Measurements from ENCODE around the gene PP2D1. TPM values are rescaled to one million over a fixed set of nuclear protein-coding genes. Genes with fewer than 3 reads are reported as not detected.

PP2D1 gene
- total and polyA plus RNA-seq, 9 of the 15 experiments (the other 6 are each of a cell fraction or from before 2014, with no cell fraction given) = 0.07 to 0.10 TPM; not detected in 7

DNA sequence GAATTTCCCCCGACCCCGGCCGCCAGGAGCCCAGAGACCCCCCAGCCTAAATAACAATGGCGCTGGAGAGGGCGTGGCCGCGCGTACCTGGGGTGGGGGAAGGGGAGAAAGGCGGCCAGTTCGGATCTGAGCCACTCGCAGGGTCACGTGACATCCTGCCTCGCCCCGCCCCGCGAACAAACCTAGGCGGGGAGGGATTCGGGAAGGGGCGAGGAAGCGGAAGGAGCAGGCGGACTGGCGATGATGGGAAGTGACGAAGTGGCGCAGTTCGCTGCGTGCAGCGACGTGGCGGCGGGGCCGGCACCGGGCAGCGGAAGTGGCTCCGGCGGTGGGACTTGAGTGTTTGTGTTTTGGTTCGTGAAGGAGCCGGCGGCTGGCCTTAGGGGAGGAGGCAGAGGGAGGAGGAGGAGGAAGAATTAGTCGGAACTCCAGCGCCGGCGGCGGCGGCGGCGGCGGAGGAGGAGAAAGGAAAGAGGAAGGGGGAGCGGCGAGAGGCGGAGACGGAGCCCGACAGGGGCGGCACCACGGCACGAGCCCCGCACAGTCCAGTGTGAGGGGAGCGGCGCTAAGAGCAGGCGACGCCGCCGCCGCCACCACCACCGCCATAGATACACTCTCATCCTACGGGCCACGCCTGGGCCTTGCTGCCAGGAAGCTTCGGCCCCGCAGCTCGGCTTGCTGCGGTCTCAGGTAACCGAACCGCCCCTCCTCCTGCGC is 65.1 kb downstream of the PP2D1 start, which contains the start of gene RAB5A (continued):
- TF ChIP-seq, protein P1, sequence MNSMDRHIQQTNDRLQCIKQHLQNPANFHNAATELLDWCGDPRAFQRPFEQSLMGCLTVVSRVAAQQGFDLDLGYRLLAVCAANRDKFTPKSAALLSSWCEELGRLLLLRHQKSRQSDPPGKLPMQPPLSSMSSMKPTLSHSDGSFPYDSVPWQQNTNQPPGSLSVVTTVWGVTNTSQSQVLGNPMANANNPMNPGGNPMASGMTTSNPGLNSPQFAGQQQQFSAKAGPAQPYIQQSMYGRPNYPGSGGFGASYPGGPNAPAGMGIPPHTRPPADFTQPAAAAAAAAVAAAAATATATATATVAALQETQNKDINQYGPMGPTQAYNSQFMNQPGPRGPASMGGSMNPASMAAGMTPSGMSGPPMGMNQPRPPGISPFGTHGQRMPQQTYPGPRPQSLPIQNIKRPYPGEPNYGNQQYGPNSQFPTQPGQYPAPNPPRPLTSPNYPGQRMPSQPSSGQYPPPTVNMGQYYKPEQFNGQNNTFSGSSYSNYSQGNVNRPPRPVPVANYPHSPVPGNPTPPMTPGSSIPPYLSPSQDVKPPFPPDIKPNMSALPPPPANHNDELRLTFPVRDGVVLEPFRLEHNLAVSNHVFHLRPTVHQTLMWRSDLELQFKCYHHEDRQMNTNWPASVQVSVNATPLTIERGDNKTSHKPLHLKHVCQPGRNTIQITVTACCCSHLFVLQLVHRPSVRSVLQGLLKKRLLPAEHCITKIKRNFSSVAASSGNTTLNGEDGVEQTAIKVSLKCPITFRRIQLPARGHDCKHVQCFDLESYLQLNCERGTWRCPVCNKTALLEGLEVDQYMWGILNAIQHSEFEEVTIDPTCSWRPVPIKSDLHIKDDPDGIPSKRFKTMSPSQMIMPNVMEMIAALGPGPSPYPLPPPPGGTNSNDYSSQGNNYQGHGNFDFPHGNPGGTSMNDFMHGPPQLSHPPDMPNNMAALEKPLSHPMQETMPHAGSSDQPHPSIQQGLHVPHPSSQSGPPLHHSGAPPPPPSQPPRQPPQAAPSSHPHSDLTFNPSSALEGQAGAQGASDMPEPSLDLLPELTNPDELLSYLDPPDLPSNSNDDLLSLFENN (IDR thresholded peaks at IDR 0.05; ENCODE audit: low read depth in 2 of 2, low read length in 2 of 2) = peak in 1 of 2 experiments; percentile 11; a peak in 1 of 4 replicates
- TF ChIP-seq TAF9B (IDR thresholded peaks at IDR 0.05; ENCODE audit: partially characterized antibody) (peak; percentile 90), ZC3H8 (IDR thresholded peaks at IDR 0.05) (no peak), RBFOX2 (IDR thresholded peaks at IDR 0.05; ENCODE audit: low read depth, low read length) (peak; percentile 96), ZNF224 (CRISPR knock-in tag; IDR thresholded peaks at IDR 0.05) (no peak), ZNF253 (CRISPR knock-in tag; conservative IDR thresholded peaks at IDR 0.05) (no peak), POLR2AphosphoS5 (IDR thresholded peaks at IDR 0.05; ENCODE audit: control insufficient read depth, insufficient read depth, low read depth, low read length) (peak; percentile 94), FOS (IDR thresholded peaks at IDR 0.05; ENCODE audit: extremely low read depth, insufficient read length) (no peak), TBP (optimal IDR thresholded peaks at IDR 0.05; ENCODE audit: low read depth, low read length) (peak; percentile 85), ZNF75A (CRISPR knock-in tag; IDR thresholded peaks at IDR 0.05) (no peak), KAT7 (CRISPR knock-in tag; IDR thresholded peaks at IDR 0.05; ENCODE audit: borderline replicate concordance) (no peak), TAL1 (IDR thresholded peaks at IDR 0.05) (peak; percentile 20), NFE2 (IDR thresholded peaks at IDR 0.05; ENCODE audit: low read depth) (no peak), POLR2AphosphoS2 (IDR thresholded peaks at IDR 0.05; ENCODE audit: low read length) (no peak), JUNB (CRISPR knock-in tag; conservative IDR thresholded peaks at IDR 0.05) (no peak), ZNF79 (CRISPR knock-in tag; IDR thresholded peaks at IDR 0.05; ENCODE audit: low read depth) (no peak), ZNF184 (CRISPR knock-in tag; IDR thresholded peaks at IDR 0.05) (no peak), ZNF583 (CRISPR knock-in tag; IDR thresholded peaks at IDR 0.05) (peak; percentile 67; the same call in 1 of the 2 replicates), SRSF1 (IDR thresholded peaks at IDR 0.05; ENCODE audit: low read depth, low read length) (0 out of 2 replicates have a peak, but pooled peaks have one; percentile 57), SMC3 (conservative IDR thresholded peaks at IDR 0.05; ENCODE audit: insufficient read depth, low read depth, low read length) (no peak; the same call in 1 of the 2 replicates)
- TF ChIP-seq, protein P2, sequence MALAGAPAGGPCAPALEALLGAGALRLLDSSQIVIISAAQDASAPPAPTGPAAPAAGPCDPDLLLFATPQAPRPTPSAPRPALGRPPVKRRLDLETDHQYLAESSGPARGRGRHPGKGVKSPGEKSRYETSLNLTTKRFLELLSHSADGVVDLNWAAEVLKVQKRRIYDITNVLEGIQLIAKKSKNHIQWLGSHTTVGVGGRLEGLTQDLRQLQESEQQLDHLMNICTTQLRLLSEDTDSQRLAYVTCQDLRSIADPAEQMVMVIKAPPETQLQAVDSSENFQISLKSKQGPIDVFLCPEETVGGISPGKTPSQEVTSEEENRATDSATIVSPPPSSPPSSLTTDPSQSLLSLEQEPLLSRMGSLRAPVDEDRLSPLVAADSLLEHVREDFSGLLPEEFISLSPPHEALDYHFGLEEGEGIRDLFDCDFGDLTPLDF (CRISPR knock-in tag; IDR thresholded peaks at IDR 0.05) = no peak
- TF ChIP-seq, protein P3, sequence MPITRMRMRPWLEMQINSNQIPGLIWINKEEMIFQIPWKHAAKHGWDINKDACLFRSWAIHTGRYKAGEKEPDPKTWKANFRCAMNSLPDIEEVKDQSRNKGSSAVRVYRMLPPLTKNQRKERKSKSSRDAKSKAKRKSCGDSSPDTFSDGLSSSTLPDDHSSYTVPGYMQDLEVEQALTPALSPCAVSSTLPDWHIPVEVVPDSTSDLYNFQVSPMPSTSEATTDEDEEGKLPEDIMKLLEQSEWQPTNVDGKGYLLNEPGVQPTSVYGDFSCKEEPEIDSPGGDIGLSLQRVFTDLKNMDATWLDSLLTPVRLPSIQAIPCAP (CRISPR knock-in tag; IDR thresholded peaks at IDR 0.05; ENCODE audit: borderline replicate concordance) = no peak
- TF ChIP-seq, protein P4, sequence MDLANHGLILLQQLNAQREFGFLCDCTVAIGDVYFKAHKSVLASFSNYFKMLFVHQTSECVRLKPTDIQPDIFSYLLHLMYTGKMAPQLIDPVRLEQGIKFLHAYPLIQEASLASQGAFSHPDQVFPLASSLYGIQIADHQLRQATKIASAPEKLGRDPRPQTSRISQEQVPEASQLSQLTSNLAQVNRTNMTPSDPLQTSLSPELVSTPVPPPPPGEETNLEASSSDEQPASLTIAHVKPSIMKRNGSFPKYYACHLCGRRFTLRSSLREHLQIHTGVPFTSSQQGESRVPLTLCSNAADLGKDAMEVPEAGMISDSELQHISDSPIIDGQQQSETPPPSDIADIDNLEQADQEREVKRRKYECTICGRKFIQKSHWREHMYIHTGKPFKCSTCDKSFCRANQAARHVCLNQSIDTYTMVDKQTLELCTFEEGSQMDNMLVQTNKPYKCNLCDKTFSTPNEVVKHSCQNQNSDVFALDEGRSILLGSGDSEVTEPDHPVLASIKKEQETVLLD (IDR thresholded peaks at IDR 0.05) = peak; percentile 95

Measured in K562 (cell line).